Measurements from ENCODE around the gene OXA1L. TPM values are rescaled to one million over a fixed set of nuclear protein-coding genes. Genes with fewer than 3 reads are reported as not detected.

OXA1L gene
- polyA plus RNA-seq, 1 donor (not counting 4 experiments of a cell fraction or from before 2014, with no cell fraction given), result 130 TPM

GRCh38 chr14:22773162-22774010 lies 6.9 kb downstream of the OXA1L start:
- no peak overlapping the region for H3K4me2 ChIP-seq (ENCODE audit: control insufficient read depth, extremely low read depth, insufficient read depth, low read depth, low read length)
- no peaks in the 10 kb centered on the region for H4K20me1 ChIP-seq (ENCODE audit: control insufficient read depth, extremely low read depth, insufficient read depth, low read length)
- H3K27ac ChIP-seq (ENCODE audit: control insufficient read depth, insufficient read depth, low read length), result no peak overlapping the region
- dilution Hi-C loops (cut with MboI; ENCODE audit: extremely low pct_ligation_motif_present, low sequenced_read_pairs), result no loop called here
- no peak overlapping the region for H2AFZ ChIP-seq (ENCODE audit: control insufficient read depth, low read length)
- peaks cover 23 to 27% of the 10 kb centered on the region in 2 experiments for H3K36me3 ChIP-seq (ENCODE audit: control insufficient read depth in 2 of 2, extremely low read depth in 1 of 2, insufficient read depth in 2 of 2, low read length in 2 of 2)
- no peak overlapping the region for H3K4me3 ChIP-seq (ENCODE audit: control insufficient read depth in 2 of 3, extremely low read depth in 1 of 3, insufficient read depth in 2 of 3, low read depth in 1 of 3, low read length in 3 of 3)
- DNase-seq (ENCODE audit: low read depth, low spot score) (no peak), FAIRE-seq (no peak)
- TF ChIP-seq EZH2 (IDR thresholded peaks at IDR 0.05; ENCODE audit: low read length) (no peak), CTCF (optimal IDR thresholded peaks at IDR 0.05 in 1 of 3, IDR thresholded peaks at IDR 0.05 in 1 of 3, conservative IDR thresholded peaks at IDR 0.05 in 1 of 3; ENCODE audit: extremely low read depth in 1 of 3, insufficient read depth in 2 of 3, low read length in 3 of 3) (no peak)
- no peak overlapping the region for H3K9ac ChIP-seq (ENCODE audit: control insufficient read depth, extremely low read depth, insufficient read depth, low read length)
- H3K4me1 ChIP-seq (ENCODE audit: control insufficient read depth, extremely low read depth, insufficient read depth, low read length), result no peaks in the 10 kb centered on the region
- H3K27me3 ChIP-seq (ENCODE audit: control insufficient read depth, extremely low read depth, insufficient read depth, low read length), result no peaks in the 10 kb centered on the region
- H3K79me2 ChIP-seq (ENCODE audit: control insufficient read depth, insufficient read depth, low read length), result peaks cover 5% of the 10 kb centered on the region
- no peaks in the 10 kb centered on the region for H3K9me3 ChIP-seq (ENCODE audit: control insufficient read depth, low read depth, low read length)
- H3K9me1 ChIP-seq (ENCODE audit: control insufficient read depth, extremely low read depth, insufficient read depth, low read length), result no peaks in the 10 kb centered on the region

GRCh38 chr14:22774011-22774706 lies 7.7 kb downstream of the OXA1L start:
- no peak overlapping the region for H3K27ac ChIP-seq (ENCODE audit: control insufficient read depth, insufficient read depth, low read length)
- FAIRE-seq (no peak), DNase-seq (ENCODE audit: low read depth, low spot score) (no peak)
- dilution Hi-C loops (cut with MboI; ENCODE audit: extremely low pct_ligation_motif_present, low sequenced_read_pairs), result no loop called here
- H2AFZ ChIP-seq (ENCODE audit: control insufficient read depth, low read length), result no peak overlapping the region
- no peaks in the 10 kb centered on the region for H3K27me3 ChIP-seq (ENCODE audit: control insufficient read depth, extremely low read depth, insufficient read depth, low read length)
- H3K9me3 ChIP-seq (ENCODE audit: control insufficient read depth, low read depth, low read length), result no peaks in the 10 kb centered on the region
- no peak overlapping the region for H3K9ac ChIP-seq (ENCODE audit: control insufficient read depth, extremely low read depth, insufficient read depth, low read length)
- H3K79me2 ChIP-seq (ENCODE audit: control insufficient read depth, insufficient read depth, low read length), result peaks cover 1% of the 10 kb centered on the region
- H4K20me1 ChIP-seq (ENCODE audit: control insufficient read depth, extremely low read depth, insufficient read depth, low read length), result no peaks in the 10 kb centered on the region
- peaks cover 22 to 23% of the 10 kb centered on the region in 2 experiments for H3K36me3 ChIP-seq (ENCODE audit: control insufficient read depth in 2 of 2, extremely low read depth in 1 of 2, insufficient read depth in 2 of 2, low read length in 2 of 2)
- no peak for TF ChIP-seq EZH2 (IDR thresholded peaks at IDR 0.05; ENCODE audit: low read length)
- no peak for TF ChIP-seq CTCF (optimal IDR thresholded peaks at IDR 0.05 in 1 of 3, IDR thresholded peaks at IDR 0.05 in 1 of 3, conservative IDR thresholded peaks at IDR 0.05 in 1 of 3; ENCODE audit: extremely low read depth in 1 of 3, insufficient read depth in 2 of 3, low read length in 3 of 3)
- H3K9me1 ChIP-seq (ENCODE audit: control insufficient read depth, extremely low read depth, insufficient read depth, low read length), result no peaks in the 10 kb centered on the region
- no peak overlapping the region for H3K4me2 ChIP-seq (ENCODE audit: control insufficient read depth, extremely low read depth, insufficient read depth, low read depth, low read length)
- no peak overlapping the region for H3K4me3 ChIP-seq (ENCODE audit: control insufficient read depth in 2 of 3, extremely low read depth in 1 of 3, insufficient read depth in 2 of 3, low read depth in 1 of 3, low read length in 3 of 3)
- no peaks in the 10 kb centered on the region for H3K4me1 ChIP-seq (ENCODE audit: control insufficient read depth, extremely low read depth, insufficient read depth, low read length)

Data from keratinocyte (primary cell).